ENCODE results near the gene TDRD12. TPM values are rescaled to one million over a fixed set of nuclear protein-coding genes. Genes with fewer than 3 reads are reported as not detected.

Gene TDRD12
- total and polyA plus RNA-seq, 4 donors: under 0.01 to 0.23 (median 0.02) TPM; not detected in 1

DNA sequence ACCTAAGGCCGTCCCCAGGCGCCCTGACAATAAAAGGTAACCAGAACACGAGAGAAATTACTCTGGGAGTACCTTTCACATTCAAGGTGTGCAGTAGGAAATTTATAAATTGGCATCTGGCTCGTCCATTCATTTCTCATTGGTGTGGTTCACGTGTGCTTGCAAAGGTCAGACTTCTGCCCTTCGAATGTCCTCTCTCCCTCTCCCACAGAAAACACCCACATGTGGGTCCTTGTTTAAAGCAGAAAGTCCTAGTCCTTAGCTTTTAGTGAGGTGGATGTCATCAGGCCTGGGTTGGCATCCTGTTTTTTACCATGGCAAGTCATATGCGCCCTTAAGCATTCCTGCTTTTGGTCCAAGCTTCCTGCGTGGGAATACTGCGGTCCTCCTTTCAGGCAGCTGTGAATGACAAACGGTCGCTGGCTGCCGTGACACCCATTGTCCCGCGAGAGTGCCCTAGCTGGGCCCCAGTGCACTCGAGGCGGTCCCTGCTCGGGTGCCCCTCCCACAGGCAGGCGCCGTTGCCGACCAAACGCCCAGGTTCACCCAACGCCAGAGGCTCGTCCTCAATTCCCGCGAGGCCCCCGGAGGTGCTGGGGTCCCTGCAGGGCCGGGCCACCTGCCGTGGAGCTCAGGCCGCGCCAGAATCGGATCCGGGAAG, 28.1 kb upstream of the TDRD12 start, which contains the start of gene NUDT19:
Gene NUDT19 (plus strand): TSS at position 531 of the 661 bp plus-strand sequence. CDS start 140 bp downstream, outside the sequence.
- 8% methylated on average over 32 of the region's 32 CpGs for WGBS
- peak in 1 of 2 donors; percentile 22 for TF ChIP-seq RXRA (IDR thresholded peaks at IDR 0.05)
- no peak for TF ChIP-seq EGR1 (IDR thresholded peaks at IDR 0.05; ENCODE audit: low read depth in 2 of 2)
- TF ChIP-seq GABPA (IDR thresholded peaks at IDR 0.05 in 1 of 2, conservative IDR thresholded peaks at IDR 0.05 in 1 of 2): no peak
- peak; percentile 14 for TF ChIP-seq NR2F2 (IDR thresholded peaks at IDR 0.05)
- TF ChIP-seq TAF1 (conservative IDR thresholded peaks at IDR 0.05): no peak
- no peak for TF ChIP-seq HNF4G (IDR thresholded peaks at IDR 0.05)
- TF ChIP-seq FOXA2 (IDR thresholded peaks at IDR 0.05): no peak
- TF ChIP-seq, protein P1, sequence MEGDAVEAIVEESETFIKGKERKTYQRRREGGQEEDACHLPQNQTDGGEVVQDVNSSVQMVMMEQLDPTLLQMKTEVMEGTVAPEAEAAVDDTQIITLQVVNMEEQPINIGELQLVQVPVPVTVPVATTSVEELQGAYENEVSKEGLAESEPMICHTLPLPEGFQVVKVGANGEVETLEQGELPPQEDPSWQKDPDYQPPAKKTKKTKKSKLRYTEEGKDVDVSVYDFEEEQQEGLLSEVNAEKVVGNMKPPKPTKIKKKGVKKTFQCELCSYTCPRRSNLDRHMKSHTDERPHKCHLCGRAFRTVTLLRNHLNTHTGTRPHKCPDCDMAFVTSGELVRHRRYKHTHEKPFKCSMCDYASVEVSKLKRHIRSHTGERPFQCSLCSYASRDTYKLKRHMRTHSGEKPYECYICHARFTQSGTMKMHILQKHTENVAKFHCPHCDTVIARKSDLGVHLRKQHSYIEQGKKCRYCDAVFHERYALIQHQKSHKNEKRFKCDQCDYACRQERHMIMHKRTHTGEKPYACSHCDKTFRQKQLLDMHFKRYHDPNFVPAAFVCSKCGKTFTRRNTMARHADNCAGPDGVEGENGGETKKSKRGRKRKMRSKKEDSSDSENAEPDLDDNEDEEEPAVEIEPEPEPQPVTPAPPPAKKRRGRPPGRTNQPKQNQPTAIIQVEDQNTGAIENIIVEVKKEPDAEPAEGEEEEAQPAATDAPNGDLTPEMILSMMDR (IDR thresholded peaks at IDR 0.05; ENCODE audit: low read depth, low read length, missing input control): no peak
- peak in 1 of 2 donors; percentile 25 for TF ChIP-seq RAD21 (IDR thresholded peaks at IDR 0.05)
- peak; percentile 30 for TF ChIP-seq SP1 (IDR thresholded peaks at IDR 0.05)
- TF ChIP-seq FOXA1 (IDR thresholded peaks at IDR 0.05): peak; percentile 12
- TF ChIP-seq, protein P2, sequence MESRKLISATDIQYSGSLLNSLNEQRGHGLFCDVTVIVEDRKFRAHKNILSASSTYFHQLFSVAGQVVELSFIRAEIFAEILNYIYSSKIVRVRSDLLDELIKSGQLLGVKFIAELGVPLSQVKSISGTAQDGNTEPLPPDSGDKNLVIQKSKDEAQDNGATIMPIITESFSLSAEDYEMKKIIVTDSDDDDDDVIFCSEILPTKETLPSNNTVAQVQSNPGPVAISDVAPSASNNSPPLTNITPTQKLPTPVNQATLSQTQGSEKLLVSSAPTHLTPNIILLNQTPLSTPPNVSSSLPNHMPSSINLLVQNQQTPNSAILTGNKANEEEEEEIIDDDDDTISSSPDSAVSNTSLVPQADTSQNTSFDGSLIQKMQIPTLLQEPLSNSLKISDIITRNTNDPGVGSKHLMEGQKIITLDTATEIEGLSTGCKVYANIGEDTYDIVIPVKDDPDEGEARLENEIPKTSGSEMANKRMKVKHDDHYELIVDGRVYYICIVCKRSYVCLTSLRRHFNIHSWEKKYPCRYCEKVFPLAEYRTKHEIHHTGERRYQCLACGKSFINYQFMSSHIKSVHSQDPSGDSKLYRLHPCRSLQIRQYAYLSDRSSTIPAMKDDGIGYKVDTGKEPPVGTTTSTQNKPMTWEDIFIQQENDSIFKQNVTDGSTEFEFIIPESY (IDR thresholded peaks at IDR 0.05): peak; percentile 98
- TF ChIP-seq, protein P3, sequence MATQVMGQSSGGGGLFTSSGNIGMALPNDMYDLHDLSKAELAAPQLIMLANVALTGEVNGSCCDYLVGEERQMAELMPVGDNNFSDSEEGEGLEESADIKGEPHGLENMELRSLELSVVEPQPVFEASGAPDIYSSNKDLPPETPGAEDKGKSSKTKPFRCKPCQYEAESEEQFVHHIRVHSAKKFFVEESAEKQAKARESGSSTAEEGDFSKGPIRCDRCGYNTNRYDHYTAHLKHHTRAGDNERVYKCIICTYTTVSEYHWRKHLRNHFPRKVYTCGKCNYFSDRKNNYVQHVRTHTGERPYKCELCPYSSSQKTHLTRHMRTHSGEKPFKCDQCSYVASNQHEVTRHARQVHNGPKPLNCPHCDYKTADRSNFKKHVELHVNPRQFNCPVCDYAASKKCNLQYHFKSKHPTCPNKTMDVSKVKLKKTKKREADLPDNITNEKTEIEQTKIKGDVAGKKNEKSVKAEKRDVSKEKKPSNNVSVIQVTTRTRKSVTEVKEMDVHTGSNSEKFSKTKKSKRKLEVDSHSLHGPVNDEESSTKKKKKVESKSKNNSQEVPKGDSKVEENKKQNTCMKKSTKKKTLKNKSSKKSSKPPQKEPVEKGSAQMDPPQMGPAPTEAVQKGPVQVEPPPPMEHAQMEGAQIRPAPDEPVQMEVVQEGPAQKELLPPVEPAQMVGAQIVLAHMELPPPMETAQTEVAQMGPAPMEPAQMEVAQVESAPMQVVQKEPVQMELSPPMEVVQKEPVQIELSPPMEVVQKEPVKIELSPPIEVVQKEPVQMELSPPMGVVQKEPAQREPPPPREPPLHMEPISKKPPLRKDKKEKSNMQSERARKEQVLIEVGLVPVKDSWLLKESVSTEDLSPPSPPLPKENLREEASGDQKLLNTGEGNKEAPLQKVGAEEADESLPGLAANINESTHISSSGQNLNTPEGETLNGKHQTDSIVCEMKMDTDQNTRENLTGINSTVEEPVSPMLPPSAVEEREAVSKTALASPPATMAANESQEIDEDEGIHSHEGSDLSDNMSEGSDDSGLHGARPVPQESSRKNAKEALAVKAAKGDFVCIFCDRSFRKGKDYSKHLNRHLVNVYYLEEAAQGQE (IDR thresholded peaks at IDR 0.05): peak; percentile 35
- TF ChIP-seq, protein P4, sequence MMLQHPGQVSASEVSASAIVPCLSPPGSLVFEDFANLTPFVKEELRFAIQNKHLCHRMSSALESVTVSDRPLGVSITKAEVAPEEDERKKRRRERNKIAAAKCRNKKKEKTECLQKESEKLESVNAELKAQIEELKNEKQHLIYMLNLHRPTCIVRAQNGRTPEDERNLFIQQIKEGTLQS (IDR thresholded peaks at IDR 0.05): no peak
- peak; percentile 25 to 30 for TF ChIP-seq HNF4A (conservative IDR thresholded peaks at IDR 0.05)
- TF ChIP-seq, protein P5, sequence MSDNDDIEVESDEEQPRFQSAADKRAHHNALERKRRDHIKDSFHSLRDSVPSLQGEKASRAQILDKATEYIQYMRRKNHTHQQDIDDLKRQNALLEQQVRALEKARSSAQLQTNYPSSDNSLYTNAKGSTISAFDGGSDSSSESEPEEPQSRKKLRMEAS (IDR thresholded peaks at IDR 0.05): peak; percentile 36
- peak; percentile 49 for TF ChIP-seq YY1 (IDR thresholded peaks at IDR 0.05)
- no peak for TF ChIP-seq JUND (IDR thresholded peaks at IDR 0.05)
- H3K27ac ChIP-seq (ENCODE audit: low read depth in 1 of 2, low read length in 2 of 2): peak within 1 kb of the TSS; percentile 69
- H3K9me3 ChIP-seq (ENCODE audit: control insufficient read depth in 4 of 4, low read length in 3 of 4): no peaks in the 10 kb centered on the region
- peak within 1 kb of the TSS; percentile 41 to 84 (median 51) for H3K4me3 ChIP-seq (ENCODE audit: low read depth in 1 of 3, low read length in 3 of 3)
- no peaks in the 10 kb centered on the region for H3K27me3 ChIP-seq (ENCODE audit: control insufficient read depth in 4 of 4, insufficient read depth in 4 of 4, low read length in 3 of 4)
- DNase-seq (ENCODE audit: low spot score): peak; percentile 84
- H3K4me1 ChIP-seq (ENCODE audit: control insufficient read depth in 4 of 4, insufficient read depth in 4 of 4, low read length in 3 of 4): peaks cover 11 to 32% (median 20%) of the 10 kb centered on the region in 4 donors
- H3K36me3 ChIP-seq (ENCODE audit: control insufficient read depth in 4 of 4, insufficient read depth in 3 of 4, low read depth in 1 of 4, low read length in 3 of 4): no peaks in the 10 kb centered on the region
- H3K9ac ChIP-seq (ENCODE audit: low read depth in 1 of 2, low read length in 2 of 2): peak within 1 kb of the TSS; percentile 5 to 65

All from liver (tissue), 9 donors.